Measurements from ENCODE around the gene PPP2R5B.

The PPP2R5B gene

GRCh38 chr11:64916775-64917662 is 7.5 kb upstream of the PPP2R5B start, which contains the start of gene ATG2A:
ATG2A (minus strand) TSS chr11:64917209; CDS start chr11:64917135, 74 bp downstream.
- H3K27ac ChIP-seq: peak within 1 kb of the TSS; percentile 91
- TF ChIP-seq CTCF (conservative IDR thresholded peaks at IDR 0.05): no peak

GRCh38 chr11:64917663-64917995 is 6.9 kb upstream of the PPP2R5B start:
- TF ChIP-seq CTCF (conservative IDR thresholded peaks at IDR 0.05): no peak
- peak overlapping the region; percentile 91 for H3K27ac ChIP-seq

GRCh38 chr11:64918017-64918416 is 6.5 kb upstream of the PPP2R5B start:
- TF ChIP-seq CTCF (conservative IDR thresholded peaks at IDR 0.05): peak; percentile 48
- H3K27ac ChIP-seq: peak overlapping the region; percentile 91

DNA sequence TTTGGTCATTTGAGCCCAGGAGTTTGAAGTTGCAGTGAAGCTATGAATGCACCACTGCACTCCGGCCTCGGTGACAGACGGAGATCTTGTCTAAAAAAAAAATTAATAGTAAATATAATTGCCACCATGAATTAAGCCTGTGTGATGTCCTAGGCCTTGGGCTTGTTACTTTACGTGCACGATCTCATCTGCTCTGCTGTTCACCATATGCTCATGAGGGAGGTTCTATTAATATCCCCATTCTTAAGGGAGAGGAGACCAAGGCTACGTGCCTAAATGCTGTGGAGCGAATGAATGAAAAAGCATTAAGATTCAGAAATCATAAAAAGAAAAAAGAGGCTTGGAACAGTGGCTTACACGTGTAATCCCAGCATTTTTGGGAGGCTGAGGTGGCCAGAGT is 4.9 kb upstream of the PPP2R5B start:
- H3K27ac ChIP-seq: no peak overlapping the region
- TF ChIP-seq CTCF (conservative IDR thresholded peaks at IDR 0.05): no peak

DNA sequence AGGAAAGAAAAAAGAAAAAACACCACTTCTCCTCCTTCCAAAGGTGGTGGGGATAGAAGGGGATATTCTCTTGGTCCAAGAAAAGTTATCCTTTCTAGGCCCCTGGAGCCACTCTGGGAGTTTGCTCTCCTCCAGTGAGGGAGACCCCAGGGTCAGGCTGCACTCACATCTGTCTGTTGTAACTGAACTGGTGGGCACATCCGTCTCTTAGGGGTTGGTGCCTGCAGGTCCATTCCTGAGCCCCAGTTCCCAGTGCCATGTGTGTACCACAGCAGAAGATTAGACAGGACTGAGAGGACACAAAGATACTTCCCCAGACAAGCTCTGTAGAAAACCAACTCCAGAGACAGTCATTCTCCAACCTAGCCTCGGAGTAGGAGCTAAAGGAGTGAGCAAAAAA is 4.4 kb upstream of the PPP2R5B start:
- TF ChIP-seq CTCF (conservative IDR thresholded peaks at IDR 0.05): no peak
- H3K27ac ChIP-seq: no peak overlapping the region

DNA sequence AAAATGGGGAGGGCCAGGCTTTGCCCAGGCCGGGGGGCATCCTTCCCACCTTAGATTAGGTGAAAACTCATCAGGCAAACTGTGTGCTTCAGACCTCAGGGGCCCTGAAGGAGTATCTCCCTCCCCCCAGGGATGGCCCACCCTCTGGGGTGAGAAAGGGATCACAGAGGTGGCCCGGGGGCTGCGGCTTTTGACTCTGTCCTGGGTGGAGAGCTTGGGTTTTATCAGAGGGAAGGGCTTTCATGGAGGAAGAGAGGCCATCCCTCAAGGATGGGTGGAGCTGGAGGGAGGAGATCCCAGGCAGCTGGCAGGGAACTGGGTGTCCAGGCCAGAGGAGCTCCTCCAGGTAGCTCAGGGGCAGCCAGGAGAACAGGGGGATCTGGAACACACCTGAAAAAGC is 3.1 kb upstream of the PPP2R5B start:
- no peak for TF ChIP-seq CTCF (conservative IDR thresholded peaks at IDR 0.05)
- no peak overlapping the region for H3K27ac ChIP-seq

- no peak for TF ChIP-seq CTCF (conservative IDR thresholded peaks at IDR 0.05)
- peak overlapping the region; percentile 89 for H3K27ac ChIP-seq
Observed at GRCh38 chr11:64923151-64923661, 1.3 kb upstream of the PPP2R5B start.
